ENCODE measurements around the gene TGFBRAP1. TPM values are rescaled to one million over a fixed set of nuclear protein-coding genes. Genes with fewer than 3 reads are reported as not detected.

Gene TGFBRAP1
- total RNA-seq, 2 donors from 2014 or later = 11.2 to 12.7 TPM

DNA sequence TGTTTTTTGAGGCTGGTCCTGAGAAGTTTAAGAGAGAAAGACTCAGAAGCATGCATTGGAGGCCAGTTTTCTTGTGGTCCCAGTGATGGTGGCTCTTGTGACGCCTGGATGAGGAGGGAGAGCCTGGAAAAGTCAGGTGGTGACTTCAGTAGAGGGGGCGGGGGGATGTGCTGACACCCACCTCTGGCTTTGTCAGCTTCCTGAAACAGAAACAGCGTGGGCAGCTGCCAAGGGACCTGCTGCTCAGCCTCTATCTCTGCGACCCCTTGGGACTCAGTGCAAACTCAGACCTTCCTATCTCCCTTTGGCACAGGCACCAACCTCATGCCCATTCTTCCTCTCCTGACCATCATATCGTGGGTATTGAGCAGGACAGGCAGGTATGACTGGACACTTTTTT lies 6.4 kb downstream of the TGFBRAP1 start:
- DNase-seq (no peak), ATAC-seq (no peak)
- intact Hi-C loops (cut with DNase I) = no loop called here

DNA sequence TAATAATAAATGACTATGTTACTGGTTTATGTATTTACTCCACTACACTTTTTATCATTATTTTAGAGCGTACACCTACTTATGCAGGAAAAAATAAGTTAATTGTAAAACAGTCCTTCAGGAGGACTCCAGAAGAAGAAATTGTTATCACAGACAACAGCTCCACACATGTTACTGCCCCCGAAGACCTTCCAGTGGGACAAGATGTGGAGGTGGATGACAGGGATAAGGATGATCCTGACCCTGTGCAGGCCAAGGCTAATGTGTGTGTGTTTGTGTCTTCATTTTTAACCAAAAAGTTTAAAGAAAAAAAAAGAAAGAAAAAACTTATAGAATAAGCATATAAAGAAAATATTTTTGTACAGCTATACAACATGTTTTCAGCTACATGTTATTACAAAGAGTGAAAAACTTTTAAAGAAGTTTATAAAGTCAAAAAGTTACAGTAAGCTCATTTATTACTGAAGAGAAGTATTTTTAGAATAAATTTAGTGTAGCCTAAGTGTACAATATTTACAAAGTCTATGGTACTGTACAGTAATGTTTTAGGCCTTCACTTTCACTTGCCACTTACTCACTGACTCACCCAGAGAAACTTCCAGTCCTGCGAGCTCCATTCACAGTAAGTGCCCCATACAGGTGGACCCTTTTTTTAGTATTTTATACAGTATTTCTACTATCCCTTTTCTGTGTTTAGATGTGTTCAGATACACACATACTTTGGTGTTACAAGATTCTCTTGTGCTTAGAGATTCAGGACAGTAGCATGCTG lies 7.5 kb downstream of the TGFBRAP1 start:
- intact Hi-C loops (cut with DNase I) = no loop called here
- DNase-seq = no peak
- ATAC-seq = no peak

DNA sequence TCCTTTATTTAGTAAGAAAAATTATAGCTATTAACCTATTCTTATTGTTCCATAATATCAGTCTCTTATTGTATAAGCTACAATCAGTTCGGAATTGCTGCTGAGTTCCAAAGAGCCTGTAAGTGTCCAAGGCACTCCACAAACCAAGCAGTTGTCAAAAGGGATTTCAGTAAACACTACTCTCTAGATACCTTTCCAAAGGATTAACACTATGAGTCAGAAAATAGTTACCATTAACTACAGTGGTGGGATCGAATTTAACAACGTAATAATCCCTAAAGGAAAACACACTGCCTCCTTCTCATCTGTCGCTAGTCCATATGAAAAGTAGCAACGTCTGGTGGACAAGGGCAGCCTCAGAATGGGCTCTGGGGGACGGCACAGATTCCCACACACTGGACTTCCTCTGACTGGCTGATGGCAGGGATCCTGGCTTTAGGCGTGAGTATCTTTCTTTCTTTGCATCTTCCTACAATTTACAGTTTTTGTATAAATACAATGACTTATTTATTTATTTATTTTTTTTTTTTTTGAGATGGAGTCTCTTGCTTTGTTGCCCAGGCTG lies 8.8 kb downstream of the TGFBRAP1 start:
- ATAC-seq (no peak), DNase-seq (no peak)
- intact Hi-C loops (cut with DNase I) = no loop called here

DNA sequence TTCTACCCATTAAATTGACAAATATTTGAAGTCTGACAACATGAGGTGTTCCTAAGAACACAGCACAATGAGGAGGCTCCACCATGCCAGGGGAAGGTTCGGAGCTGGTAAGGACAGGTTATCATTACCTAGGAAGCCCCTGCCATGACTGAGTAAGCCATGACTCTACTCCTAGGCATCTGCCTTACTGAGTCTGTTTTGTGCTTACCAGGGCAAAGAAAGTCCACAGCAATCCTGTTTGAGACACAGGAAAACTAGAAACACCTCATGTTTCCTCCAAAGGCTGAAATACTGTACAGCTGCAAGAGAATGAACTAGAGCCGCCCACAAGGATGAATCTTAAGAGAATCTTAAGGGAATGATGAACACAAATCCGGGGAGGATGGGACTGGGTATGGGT lies 11.6 kb downstream of the TGFBRAP1 start:
- DNase-seq = no peak
- intact Hi-C loops (cut with DNase I) = no loop called here
- no peak for ATAC-seq

DNA sequence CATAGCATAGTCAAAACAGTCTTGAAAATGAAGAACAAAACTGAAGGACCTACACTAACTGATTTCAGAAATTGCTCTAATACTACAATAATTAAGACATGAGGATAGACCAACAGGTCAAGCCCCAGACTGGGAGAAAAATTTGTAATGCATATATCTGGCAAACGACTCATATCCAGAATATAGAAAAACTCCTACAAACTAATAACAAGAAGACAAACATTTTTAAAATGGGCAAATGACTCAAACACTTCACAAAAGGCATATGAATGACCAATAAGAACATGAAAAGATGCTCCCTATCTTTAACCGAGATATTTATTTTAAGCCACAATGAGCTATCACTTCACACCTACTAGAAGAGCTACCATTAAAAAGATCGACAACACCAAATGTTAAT lies 14.2 kb downstream of the TGFBRAP1 start:
- no peak for DNase-seq
- intact Hi-C loops (cut with DNase I) = no loop called here
- no peak for ATAC-seq

DNA sequence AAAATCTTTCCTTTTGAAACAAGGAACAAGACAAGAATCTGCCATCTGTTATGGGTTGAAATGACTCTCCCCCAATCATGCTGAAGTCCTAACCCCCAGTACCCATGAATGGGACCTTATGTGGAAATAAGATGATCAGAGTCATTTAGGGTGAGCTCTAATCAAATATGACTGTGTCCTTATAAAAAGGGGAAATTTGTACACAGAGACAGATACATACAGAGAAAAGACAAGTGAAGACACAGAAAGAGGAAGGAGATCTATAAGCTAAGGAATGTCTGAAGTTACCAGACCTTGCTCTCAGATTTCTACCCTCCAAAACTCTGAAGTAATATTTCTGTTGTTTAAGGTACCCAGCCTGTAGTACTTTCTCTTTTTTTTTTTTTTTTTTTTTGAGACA lies 15.7 kb downstream of the TGFBRAP1 start:
- ATAC-seq (no peak), DNase-seq (no peak)
- intact Hi-C loops (cut with DNase I) = no loop called here

DNA sequence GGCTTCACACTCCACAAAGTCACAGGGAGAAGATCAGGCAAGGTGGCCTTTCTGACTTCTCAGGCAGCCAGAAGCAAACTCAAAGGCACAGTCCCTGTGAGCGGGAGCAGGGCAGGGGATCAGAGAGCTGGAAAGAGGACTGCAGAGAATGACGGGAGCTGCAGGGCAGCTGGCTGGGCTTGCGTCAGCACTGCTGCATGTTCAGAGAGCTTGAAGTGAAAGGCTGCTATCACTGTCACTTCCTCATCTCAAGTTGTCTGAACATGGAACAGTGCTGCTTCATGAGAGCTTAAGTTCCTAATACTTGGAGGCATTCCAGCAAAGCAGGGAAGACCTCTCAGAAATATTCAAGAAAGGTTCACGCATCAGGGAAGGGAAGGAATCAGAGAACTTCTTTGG lies 20.4 kb downstream of the TGFBRAP1 start:
- intact Hi-C loops (cut with DNase I) = no loop called here
- ATAC-seq (peak; percentile 74 to 80), DNase-seq (peak; percentile 36)

DNA sequence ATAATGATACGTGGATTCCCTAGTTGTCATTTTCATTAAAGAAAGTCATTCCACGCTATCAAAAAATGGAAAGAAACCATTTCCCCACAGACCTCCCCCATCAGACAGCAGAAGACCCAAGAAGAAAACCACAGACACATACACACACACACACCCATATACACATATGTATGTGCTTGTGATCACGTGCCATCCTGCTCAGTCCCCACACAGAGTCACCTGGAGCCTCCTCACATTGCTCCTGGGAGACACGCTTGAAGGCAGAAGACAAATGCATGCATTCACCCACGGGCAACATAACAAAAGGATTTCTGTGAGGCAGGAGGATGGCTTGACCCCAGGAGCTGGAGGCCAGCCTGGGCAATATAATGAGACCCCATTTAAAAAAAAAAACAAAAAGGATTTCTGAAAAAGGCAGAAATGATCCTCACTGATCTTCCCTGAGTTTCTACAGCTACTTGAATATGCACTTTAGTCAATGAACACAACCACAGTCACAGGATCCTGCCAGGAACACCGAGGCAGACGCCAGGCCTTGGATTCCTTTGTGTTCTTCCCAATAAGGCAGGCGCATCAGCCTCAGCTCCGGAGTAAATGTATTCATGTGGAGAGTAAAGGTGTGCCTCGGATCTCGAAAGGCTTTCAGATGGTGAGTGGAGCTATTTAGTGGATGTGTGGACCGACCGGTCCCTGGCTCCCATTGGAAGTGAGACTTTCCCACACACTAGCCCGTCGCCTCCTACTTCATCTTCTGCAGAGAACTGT lies 21.0 kb downstream of the TGFBRAP1 start:
- intact Hi-C loops (cut with DNase I) = no loop called here
- no peak for ATAC-seq
- DNase-seq = no peak

DNA sequence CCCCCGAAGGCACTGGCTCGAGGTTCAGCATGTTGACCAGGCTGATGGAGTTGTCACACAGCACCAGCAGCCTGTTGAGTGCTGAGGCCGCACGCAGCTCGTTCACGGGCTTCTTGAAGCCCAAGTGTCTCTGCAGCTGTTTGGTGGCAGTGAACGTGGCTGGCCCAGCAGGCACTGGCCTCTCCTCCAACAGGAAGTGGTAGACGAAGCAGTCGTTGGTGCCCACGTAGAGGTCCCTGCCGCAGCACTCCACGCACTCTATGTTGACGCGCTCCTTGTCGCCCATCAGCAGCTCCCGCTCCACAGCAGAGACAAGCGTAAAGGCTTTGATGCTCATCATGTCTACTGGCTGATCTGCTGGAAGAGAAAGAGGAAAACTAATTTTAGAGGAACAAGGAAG lies 21.6 kb downstream of the TGFBRAP1 start:
- no peak for ATAC-seq
- intact Hi-C loops (cut with DNase I) = no loop called here
- no peak for DNase-seq

DNA sequence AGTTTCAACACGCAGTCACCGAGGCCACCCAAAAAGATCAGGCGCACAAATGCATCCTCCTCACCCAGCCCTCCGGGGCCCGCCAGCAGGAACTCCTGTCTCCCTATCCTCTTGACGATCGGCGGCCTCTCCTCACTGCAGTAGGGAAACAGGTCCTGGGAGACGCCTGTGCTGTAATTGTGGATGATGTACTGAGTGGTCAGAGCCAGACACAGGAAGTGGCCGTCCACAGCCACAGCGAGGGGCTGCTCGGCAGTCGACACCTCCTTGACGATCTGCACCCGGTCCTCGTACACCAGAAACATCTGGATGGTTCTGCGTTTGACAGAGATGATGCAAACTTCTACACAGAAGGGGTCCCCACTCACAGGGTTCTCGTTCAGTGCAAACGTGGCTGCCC lies 22.0 kb downstream of the TGFBRAP1 start:
- ATAC-seq (peak; percentile 15 to 51), DNase-seq (no peak)
- intact Hi-C loops (cut with DNase I) = no loop called here

DNA sequence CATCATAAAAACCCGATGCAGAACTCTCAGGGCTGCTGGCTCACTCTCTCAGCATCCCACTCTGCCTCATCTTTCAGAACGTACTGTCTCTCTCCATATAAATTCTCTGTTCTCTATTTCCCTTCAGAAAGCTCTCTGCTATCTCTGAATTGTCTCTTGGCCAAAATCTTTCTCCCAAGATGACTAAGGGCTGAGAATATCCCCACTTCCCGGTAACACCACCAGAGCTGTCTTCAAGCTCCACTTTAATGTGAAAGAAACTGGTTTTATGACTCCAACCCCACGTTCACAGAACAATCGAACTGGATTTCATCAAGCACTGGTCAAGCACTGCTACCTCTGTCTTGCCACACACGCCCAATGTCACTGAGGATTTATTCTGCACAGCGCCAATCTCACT lies 22.4 kb downstream of the TGFBRAP1 start:
- ATAC-seq (no peak), DNase-seq (no peak)
- intact Hi-C loops (cut with DNase I) = no loop called here

DNA sequence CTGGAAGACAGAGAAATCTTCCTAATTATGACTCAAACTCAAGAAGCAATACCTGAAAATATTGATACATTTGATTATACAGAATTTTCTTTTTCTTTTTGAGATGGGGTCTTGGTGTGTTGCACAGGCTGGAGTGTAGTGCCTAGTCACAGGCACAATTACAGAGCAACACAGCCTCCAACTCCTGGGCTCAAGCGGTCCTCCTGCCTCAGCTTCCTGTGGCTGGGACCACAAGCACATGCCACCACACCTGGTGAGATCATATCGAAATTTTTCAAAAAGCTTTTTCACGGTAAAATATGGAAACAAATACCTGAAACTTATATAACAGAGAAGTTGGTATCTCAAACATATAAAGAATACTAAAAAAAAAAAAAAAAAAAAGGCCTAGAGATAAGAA lies 27.9 kb downstream of the TGFBRAP1 start:
- intact Hi-C loops (cut with DNase I) = no loop called here
- DNase-seq = no peak
- no peak for ATAC-seq

DNA sequence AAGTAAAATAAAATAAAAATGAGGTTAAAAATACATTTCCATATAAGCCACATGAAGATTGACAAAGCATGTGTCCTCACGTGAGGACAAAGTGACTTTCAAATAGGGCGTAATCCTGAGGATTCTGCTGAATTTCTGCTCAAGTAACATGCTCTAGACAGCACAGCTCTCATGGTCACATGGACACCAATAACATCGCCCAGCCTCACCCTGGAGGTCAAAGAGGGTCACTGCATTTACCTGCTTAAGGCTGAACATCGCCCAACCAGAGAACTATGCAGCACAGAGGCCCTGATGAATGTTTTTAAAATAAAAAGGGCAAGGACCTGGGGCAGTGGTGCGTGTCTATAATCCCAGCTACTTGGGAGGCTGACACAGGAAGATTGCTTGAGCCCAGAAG lies 30.2 kb downstream of the TGFBRAP1 start:
- DNase-seq = no peak
- ATAC-seq = no peak
- intact Hi-C loops (cut with DNase I) = no loop called here

DNA sequence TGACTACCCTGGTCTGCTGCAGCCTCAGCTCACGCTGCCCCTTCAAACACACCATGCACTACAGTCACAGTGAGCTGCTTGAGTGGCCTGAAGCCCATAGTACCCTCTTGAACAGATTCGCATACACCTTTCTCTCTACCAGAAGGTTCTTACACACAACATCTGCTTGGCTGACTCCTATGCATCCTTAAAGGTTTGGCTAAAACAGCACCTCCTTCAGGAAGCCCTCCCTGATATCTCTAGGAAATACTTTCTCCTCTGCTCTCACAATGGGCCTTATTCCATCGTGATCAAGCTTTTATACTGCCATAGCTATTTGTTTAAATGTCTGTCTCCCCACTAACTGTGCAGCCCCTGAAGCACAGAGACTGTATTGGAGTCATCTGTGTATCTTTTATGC lies 31.5 kb downstream of the TGFBRAP1 start:
- intact Hi-C loops (cut with DNase I) = no loop called here
- no peak for ATAC-seq

DNA sequence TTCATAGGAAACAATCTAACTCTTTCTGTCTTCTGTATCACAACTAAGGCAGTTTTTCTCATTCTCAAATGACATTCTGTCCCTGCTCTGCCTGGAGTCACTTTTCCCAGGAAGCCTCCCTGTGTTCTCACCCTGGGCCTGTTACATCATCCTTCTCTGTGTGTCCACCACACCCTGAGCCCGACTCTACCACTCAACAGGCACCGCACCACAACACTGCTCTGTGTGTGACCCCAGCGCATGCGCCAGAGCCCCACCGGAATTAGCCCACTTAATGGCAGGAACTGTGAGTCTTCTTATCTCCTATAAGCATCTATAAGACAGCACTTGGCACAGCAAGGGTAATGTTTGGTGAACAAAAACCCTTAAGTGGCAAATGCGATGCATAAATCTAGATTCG lies 32.3 kb downstream of the TGFBRAP1 start:
- no peak for ATAC-seq
- no peak for DNase-seq
- intact Hi-C loops (cut with DNase I) = no loop called here

More for the DNA sequence above, 31.5 kb downstream of the TGFBRAP1 start:
- no peak for DNase-seq

DNA sequence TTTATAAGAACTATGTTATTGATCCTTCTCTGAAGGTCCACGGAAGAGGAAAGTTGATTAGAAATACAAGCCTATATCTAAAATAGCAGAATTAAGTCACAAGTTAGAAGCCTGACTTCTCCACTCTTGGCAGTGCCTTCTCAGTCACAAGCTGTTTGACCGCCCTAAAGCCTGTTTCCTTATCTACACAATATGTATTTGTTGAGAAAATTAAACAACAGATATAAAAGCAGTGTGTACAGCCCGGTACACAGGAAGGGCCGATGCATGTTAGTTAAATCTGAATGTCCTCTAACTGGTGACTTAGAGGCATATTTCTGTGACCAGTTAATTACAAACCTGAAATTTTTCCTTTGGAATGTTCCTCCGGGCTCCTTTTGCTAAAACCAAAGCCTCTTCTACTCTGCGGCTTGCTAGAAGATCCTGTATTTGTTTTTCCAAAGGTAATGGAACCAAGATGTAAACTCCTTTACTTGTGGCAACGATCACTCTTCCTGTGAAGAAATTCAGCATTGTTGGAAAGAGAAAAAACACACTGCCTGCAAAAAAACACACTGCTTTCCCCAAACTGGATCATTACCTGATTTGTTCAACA lies 33.4 kb downstream of the TGFBRAP1 start:
- intact Hi-C loops (cut with DNase I) = no loop called here
- no peak for ATAC-seq
- no peak for DNase-seq

DNA sequence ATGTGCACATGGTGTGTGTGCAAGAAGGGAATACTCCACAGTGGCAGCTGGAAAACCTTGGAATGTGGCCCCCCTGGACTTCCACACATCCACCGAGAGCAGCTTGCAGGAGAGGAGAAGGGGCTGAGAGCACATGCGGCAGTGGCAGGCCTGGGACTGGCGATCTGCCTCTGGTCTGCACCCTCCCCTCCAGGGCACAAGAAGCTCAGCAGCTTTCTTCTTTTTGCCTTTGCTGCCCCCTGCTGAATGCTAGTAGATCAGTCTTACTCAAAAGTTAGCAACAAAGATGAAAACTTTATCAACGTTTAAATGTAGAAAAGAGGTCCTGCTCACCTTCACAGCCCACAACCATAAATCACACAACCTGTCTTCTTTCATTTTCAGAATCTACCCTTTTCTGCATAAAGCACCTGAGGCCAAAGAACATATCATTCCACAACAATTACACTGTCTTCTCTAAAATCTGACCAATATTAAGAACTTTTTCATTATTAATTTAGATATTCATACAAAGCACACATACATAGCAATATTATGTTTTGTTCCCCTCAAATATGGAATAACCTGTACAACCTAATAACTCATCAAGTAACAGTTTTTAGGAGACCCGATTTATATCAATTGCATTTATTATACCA lies 34.6 kb downstream of the TGFBRAP1 start:
- DNase-seq (no peak), ATAC-seq (peak; percentile 50 to 54)
- intact Hi-C loops (cut with DNase I) = no loop called here

DNA sequence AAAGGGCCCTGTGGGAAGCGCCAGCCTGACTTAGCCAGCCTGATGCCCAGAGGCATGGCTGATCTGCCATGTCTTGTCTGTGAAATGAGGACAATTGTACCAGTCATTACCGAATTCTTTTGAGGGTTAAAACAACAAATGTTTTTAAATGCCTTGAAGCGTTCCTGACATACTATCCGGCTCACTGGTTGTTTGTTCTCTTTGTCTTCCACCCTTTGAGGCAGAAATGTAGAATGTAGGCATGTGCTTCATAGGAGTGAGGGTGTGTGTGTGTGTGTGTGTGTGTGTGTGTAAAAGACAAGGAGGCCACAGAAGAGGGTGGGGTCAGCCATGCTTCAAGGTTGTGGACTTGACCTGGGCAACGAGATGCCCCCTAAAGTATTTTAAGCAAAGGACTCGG lies 35.5 kb downstream of the TGFBRAP1 start:
- ATAC-seq (no peak), DNase-seq (no peak)
- intact Hi-C loops (cut with DNase I) = no loop called here

DNA sequence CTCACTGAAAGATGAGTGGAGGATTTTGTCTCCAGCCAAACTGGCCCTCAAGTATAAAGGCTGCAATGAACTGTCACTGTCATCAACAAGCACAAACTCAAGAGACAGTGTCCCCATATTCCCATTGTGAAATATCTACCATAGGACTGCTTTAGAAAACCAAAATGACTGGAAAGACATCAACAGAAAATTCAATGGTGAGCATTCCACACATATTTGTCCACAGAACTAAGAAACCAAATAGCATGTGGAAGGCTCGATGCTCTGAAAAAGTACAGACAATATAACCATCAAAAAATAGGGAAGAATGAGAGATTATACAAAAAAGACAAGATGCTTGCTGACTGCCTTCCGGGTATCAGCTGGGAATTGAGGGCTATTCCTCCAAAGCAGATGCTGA lies 37.6 kb downstream of the TGFBRAP1 start:
- intact Hi-C loops (cut with DNase I) = no loop called here
- DNase-seq (no peak), ATAC-seq (no peak)

All from left cardiac atrium (tissue), 4 donors.